Upper lobe of left lung (tissue), 6 donors: ENCODE data around the gene SSNA1. TPM values are rescaled to one million over a fixed set of nuclear protein-coding genes. Genes with fewer than 3 reads are reported as not detected.
A peak's percentile ranks its signal among the peaks of the same experiment; 100 is the strongest.

Experiments
- ATAC-seq, 2 donors: fragments of 200-7000 bp; cut with Tn5 transposase; one replicate each; pipeline ENCODE4 v1.9.1; 2022; ENCODE audit warnings: mild to moderate bottlenecking in 2 of 2, moderate library complexity in 2 of 2; ENCODE audit not compliant: low FRiP score in 2 of 2
- DNase-seq, 2 donors: peaks; one replicate each; pipeline ENCODE4 v3.0.0-alpha.2; 2019 to 2020
- H3K27ac ChIP-seq, 4 donors: fragments of 200-600 bp; sonication (generic); one replicate each; pipeline ENCODE4 v1.5.1; 2016 to 2019
- H3K27me3 ChIP-seq, 4 donors: fragments of 200-600 bp; sonication (generic); one replicate each; pipeline ENCODE4 v1.5.1; 2017 to 2019
- H3K36me3 ChIP-seq, 4 donors: fragments of 200-600 bp; sonication (generic); one replicate each; pipeline ENCODE4 v1.5.1; 2016 to 2019
- H3K4me1 ChIP-seq, 4 donors: fragments of 200-600 bp; sonication (generic); one replicate each; pipeline ENCODE4 v1.5.1; 2018 to 2019
- H3K4me3 ChIP-seq, 4 donors: fragments of 200-600 bp; sonication (generic); one replicate each; pipeline ENCODE4 v1.5.1; 2017 to 2019; ENCODE audit warnings: mild to moderate bottlenecking in 2 of 4, moderate library complexity in 1 of 4
- H3K9me3 ChIP-seq, 4 donors: fragments of 200-600 bp; sonication (generic); one replicate each; pipeline ENCODE4 v1.5.1; 2018 to 2019
- CTCF ChIP-seq, 6 experiments: fragments of 450-650 bp in 4 of 6; fragments of 200-600 bp in 2 of 6; sonication (generic) in 2 of 6; IDR thresholded peaks; one replicate each; pipeline ENCODE4 v1.5.1; 2016 to 2019; ENCODE audit warnings: antibody characterized with exemption in 6 of 6
- EP300 ChIP-seq, 4 donors: sonication (generic); formaldehyde crosslinking; IDR thresholded peaks; one replicate each; pipeline ENCODE4 v1.5.1; 2017; ENCODE audit warnings: antibody characterized with exemption in 4 of 4, control low read depth in 2 of 4
- POLR2A ChIP-seq, 4 donors: fragments of 450-650 bp; IDR thresholded peaks; one replicate each; pipeline ENCODE4 v1.5.1; 2016 to 2017; ENCODE audit warnings: antibody characterized with exemption in 4 of 4, mild to moderate bottlenecking in 2 of 4
- POLR2AphosphoS5 ChIP-seq, 2 donors: sonication (generic); formaldehyde crosslinking; IDR thresholded peaks; one replicate each; pipeline ENCODE4 v1.5.1; 2017; ENCODE audit warnings: antibody characterized with exemption in 2 of 2
- WGBS, 2 donors: methylation state at CpG; one replicate each; pipeline ENCODE4 v1.1.5; 2017 to 2018; 5-methylcytosine and 5-hydroxymethylcytosine counted together
- total RNA-seq, 6 donors: library from RNA; depleted of rRNA in 4 of 6; stranded (reverse); fragments of >200 nt in 4 of 6; gene quantifications; one replicate each; pipeline versions ENCODE4 v1.1.0 to v1.2.1, GENCODE V29; 2016 to 2021
- donor health status: DM: no; HTN: no; CAD: no; lungs with moderate emphysema.
- donor health status: DM: no; HTN: yes; CAD: no; lungs with severe emphysema.

SSNA1 gene
- total RNA-seq, 6 donors from 2014 or later: 39.8 to 110 (median 73.0) TPM

- Histone ChIP-seq H3K27me3 (no peaks in the 10 kb centered on the region), H3K4me3 (no peak overlapping the region), H3K27ac (no peak overlapping the region), H3K9me3 (no peaks in the 10 kb centered on the region), H3K4me1 (peaks cover 15 to 59% (median 46%) of the 10 kb centered on the region in 4 donors), H3K36me3 (peaks cover 7 to 30% (median 17%) of the 10 kb centered on the region in 4 donors)
- WGBS, 2 donors: no CpG with 5 or more reads among the region's 2 CpGs
- ATAC-seq (no peak), DNase-seq (no peak)
- TF ChIP-seq POLR2A (IDR thresholded peaks at IDR 0.05) (no peak), EP300 (IDR thresholded peaks at IDR 0.05) (no peak), POLR2AphosphoS5 (IDR thresholded peaks at IDR 0.05) (no peak), CTCF (IDR thresholded peaks at IDR 0.05) (no peak)
Measured at GRCh38 chr9:137192859-137193258, 4.4 kb downstream of the SSNA1 start.

GRCh38 chr9:137193771-137194170 lies 5.3 kb downstream of the SSNA1 start:
- Histone ChIP-seq H3K4me1 (peaks cover 17 to 66% (median 52%) of the 10 kb centered on the region in 4 donors), H3K4me3 (no peak overlapping the region), H3K27ac (peak overlapping the region in 1 of 4 donors; percentile 18), H3K36me3 (peaks cover 7 to 30% (median 17%) of the 10 kb centered on the region in 4 donors), H3K9me3 (no peaks in the 10 kb centered on the region), H3K27me3 (no peaks in the 10 kb centered on the region)
- 88 to 90% methylated on average over 5 to 14 of the region's 14 CpGs for WGBS, 2 donors
- ATAC-seq: no peak
- DNase-seq: peak in 1 of 2 donors; percentile 60
- no peak for TF ChIP-seq POLR2AphosphoS5 (IDR thresholded peaks at IDR 0.05)
- no peak for TF ChIP-seq POLR2A (IDR thresholded peaks at IDR 0.05)
- no peak for TF ChIP-seq EP300 (IDR thresholded peaks at IDR 0.05)

GRCh38 chr9:137194388-137194787 lies 5.9 kb downstream of the SSNA1 start:
- DNase-seq (peak in 1 of 2 donors; percentile 82), ATAC-seq (no peak)
- no peak for TF ChIP-seq EP300 (IDR thresholded peaks at IDR 0.05)
- TF ChIP-seq POLR2A (IDR thresholded peaks at IDR 0.05): no peak
- TF ChIP-seq POLR2AphosphoS5 (IDR thresholded peaks at IDR 0.05): no peak
- TF ChIP-seq CTCF (IDR thresholded peaks at IDR 0.05): no peak
- Histone ChIP-seq H3K4me3 (no peak overlapping the region), H3K27me3 (no peaks in the 10 kb centered on the region), H3K27ac (peak overlapping the region in 1 of 4 donors; percentile 18), H3K9me3 (no peaks in the 10 kb centered on the region), H3K4me1 (peaks cover 21 to 67% (median 55%) of the 10 kb centered on the region in 4 donors), H3K36me3 (peaks cover 7 to 30% (median 17%) of the 10 kb centered on the region in 4 donors)
- WGBS, 2 donors: 74% methylated on average over 13 of the region's 16 CpGs; no CpG with 5 or more reads in 1 of the 2 donors

GRCh38 chr9:137194909-137195308 lies 6.4 kb downstream of the SSNA1 start:
- Histone ChIP-seq H3K4me1 (peaks cover 20 to 67% (median 55%) of the 10 kb centered on the region in 4 donors), H3K9me3 (no peaks in the 10 kb centered on the region), H3K27me3 (no peaks in the 10 kb centered on the region), H3K27ac (peak overlapping the region in 1 of 4 donors; percentile 18), H3K36me3 (peaks cover 6 to 28% (median 14%) of the 10 kb centered on the region in 4 donors), H3K4me3 (no peak overlapping the region)
- TF ChIP-seq CTCF (IDR thresholded peaks at IDR 0.05) (no peak), EP300 (IDR thresholded peaks at IDR 0.05) (no peak), POLR2AphosphoS5 (IDR thresholded peaks at IDR 0.05) (no peak), POLR2A (IDR thresholded peaks at IDR 0.05) (no peak)
- 66 to 81% methylated on average over 8 to 10 of the region's 10 CpGs for WGBS, 2 donors
- DNase-seq (no peak), ATAC-seq (no peak)

- Histone ChIP-seq H3K27ac (peak overlapping the region in 1 of 4 donors; percentile 48), H3K9me3 (no peaks in the 10 kb centered on the region), H3K4me3 (no peak overlapping the region), H3K36me3 (peaks cover 3 to 20% (median 7%) of the 10 kb centered on the region in 4 donors), H3K27me3 (no peaks in the 10 kb centered on the region), H3K4me1 (peaks cover 13 to 60% (median 48%) of the 10 kb centered on the region in 4 donors)
- no peak for TF ChIP-seq CTCF (IDR thresholded peaks at IDR 0.05)
- TF ChIP-seq POLR2AphosphoS5 (IDR thresholded peaks at IDR 0.05): no peak
- no peak for TF ChIP-seq EP300 (IDR thresholded peaks at IDR 0.05)
- no peak for TF ChIP-seq POLR2A (IDR thresholded peaks at IDR 0.05)
- DNase-seq (peak in 1 of 2 donors; percentile 69), ATAC-seq (no peak)
- WGBS, 2 donors: 86 to 88% methylated on average over 12 to 17 of the region's 21 CpGs
Measured at GRCh38 chr9:137195525-137196220, 7.2 kb downstream of the SSNA1 start.
